GM21367 (cell line): Measurements from ENCODE around the gene TUBB8.
"Not testable (repeated sequence)": the region's sequence is repeated elsewhere in the genome, so short reads cannot be mapped to it uniquely, and the experiment has no call there.

Experiments used
- ATAC-seq: cut with Tn5 transposase; IDR thresholded peaks from one replicate; pipeline ENCODE4 v1.9.1; 2021; ENCODE audit not compliant: unreplicated experiment

TUBB8 gene

DNA sequence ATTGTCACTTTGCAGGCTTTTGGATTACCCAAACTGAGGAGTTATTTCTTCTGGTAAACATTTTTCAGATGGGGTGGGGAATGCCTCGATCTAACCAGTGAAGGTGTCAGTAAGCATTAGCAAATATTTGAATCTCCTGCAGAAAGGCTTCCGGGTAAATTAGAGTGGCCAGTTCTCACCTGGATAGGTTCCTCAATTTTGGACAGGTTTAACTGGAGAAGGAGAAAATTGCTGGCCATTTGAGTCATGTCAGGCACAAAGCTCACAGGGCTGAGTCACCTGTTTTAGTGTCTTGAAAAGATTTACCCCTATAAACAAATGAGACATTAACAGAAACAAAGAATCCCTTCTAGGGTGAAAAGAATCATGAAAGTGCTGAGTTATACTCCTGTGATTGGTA lies 830 bp upstream of the TUBB8 start:
- not testable (repeated sequence) for ATAC-seq

DNA sequence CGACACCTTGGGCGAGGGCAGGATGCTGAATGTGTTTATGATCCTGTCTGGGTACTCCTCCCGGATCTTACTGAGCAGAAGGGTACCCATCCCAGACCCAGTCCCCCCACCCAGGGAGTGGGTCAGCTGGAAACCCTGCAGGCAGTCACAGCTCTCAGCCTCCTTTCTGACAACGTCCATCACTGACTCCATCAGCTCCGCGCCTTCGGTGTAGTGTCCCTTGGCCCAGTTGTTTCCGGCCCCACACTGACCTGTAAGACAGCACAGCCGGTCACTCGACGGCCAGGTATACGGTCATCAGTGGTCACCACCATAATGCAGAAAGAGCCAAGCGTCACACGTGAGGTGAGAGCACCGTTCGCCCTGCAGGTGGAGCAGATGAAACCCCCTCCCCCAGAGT lies 1.2 kb downstream of the TUBB8 start:
- ATAC-seq, result not testable (repeated sequence)

GRCh38 chr10:13315-13635 lies 35.8 kb downstream of the TUBB8 start:
- not testable (repeated sequence) for ATAC-seq

GRCh38 chr10:12444-13314 lies 36.4 kb downstream of the TUBB8 start:
- ATAC-seq, result not testable (repeated sequence)

DNA sequence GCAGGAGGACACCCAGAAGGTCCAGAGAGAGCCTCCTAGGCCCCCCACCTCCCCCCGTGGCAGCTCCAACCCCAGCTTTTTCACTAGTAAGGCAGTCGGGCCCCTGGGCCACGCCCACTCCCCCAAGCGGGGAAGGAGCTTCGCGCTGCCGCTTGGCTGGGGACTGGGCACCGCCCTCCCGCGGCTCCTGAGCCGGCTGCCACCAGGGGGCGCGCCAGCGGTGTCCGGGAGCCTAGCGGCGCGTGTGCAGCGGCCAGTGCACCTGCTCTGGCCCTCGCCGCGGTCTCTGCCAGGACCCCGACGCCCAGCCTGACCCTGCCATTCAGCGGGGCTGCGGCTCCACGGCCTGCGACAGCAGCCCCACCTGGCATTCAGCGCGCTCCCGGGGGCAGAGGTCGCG lies 37.8 kb downstream of the TUBB8 start:
- not testable (repeated sequence) for ATAC-seq

GRCh38 chr10:10261-10971 lies 38.7 kb downstream of the TUBB8 start:
- ATAC-seq, result not testable (repeated sequence)
